OCI-LY1 (cell line): ENCODE data around the gene UMODL1.
A peak's percentile ranks its signal among the peaks of the same experiment; 100 is the strongest.

Experiments used
- H2AFZ ChIP-seq: fragments of 200-600 bp; sonication (generic), shearing (Covaris generic); 2 replicates; pipeline ENCODE4 v1.6.0; 2014; ENCODE audit warnings: antibody characterized with exemption, mild to moderate bottlenecking, low read length
- H3F3A ChIP-seq: fragments of 200-600 bp; sonication (generic), shearing (Covaris generic); 2 replicates; pipeline ENCODE4 v1.6.0; 2014; ENCODE audit warnings: mild to moderate bottlenecking, antibody characterized with exemption, low read length, moderate library complexity; ENCODE audit not compliant: insufficient read depth
- H3K27ac ChIP-seq: fragments of 200-600 bp; sonication (generic); 2 replicates; pipeline ENCODE4 v1.5.1; 2014; ENCODE audit warnings: low read length, mixed run types, mild to moderate bottlenecking, low read depth; ENCODE audit not compliant: poor library complexity, severe bottlenecking
- H3K27me3 ChIP-seq: fragments of 200-600 bp; sonication (generic); 2 replicates; pipeline ENCODE4 v1.6.0; 2014; ENCODE audit warnings: antibody characterized with exemption, mild to moderate bottlenecking, low read length, moderate library complexity; ENCODE audit not compliant: insufficient read depth
- H3K36me3 ChIP-seq: fragments of 200-600 bp; sonication (generic); 2 replicates; pipeline ENCODE4 v1.6.1; 2014; ENCODE audit warnings: mild to moderate bottlenecking, antibody characterized with exemption, low read length, moderate library complexity, mixed read lengths; ENCODE audit not compliant: insufficient read depth
- H3K4me1 ChIP-seq: fragments of 200-600 bp; sonication (generic); 2 replicates; pipeline ENCODE4 v1.5.1; 2014; ENCODE audit warnings: mild to moderate bottlenecking, low read length, moderate library complexity; ENCODE audit not compliant: insufficient read depth, severe bottlenecking
- H3K4me2 ChIP-seq: fragments of 200-600 bp; sonication (generic), shearing (Covaris generic); 2 replicates; pipeline ENCODE4 v1.6.1; 2014; ENCODE audit warnings: low read length
- H3K4me3 ChIP-seq: fragments of 200-600 bp; sonication (generic); 2 replicates; pipeline ENCODE4 v1.5.1; 2014; ENCODE audit warnings: low read length, low read depth, mild to moderate bottlenecking, mixed read lengths; ENCODE audit not compliant: poor library complexity, severe bottlenecking
- H3K79me2 ChIP-seq: fragments of 200-600 bp; shearing (Covaris generic); 2 replicates; pipeline ENCODE4 v1.6.1; 2016; ENCODE audit warnings: mixed run types, low read length, mixed read lengths; ENCODE audit not compliant: insufficient read depth
- H3K9ac ChIP-seq: fragments of 200-600 bp; sonication (generic), shearing (Covaris generic); 2 replicates; pipeline ENCODE4 v1.6.1; 2014; ENCODE audit warnings: mild to moderate bottlenecking, low read length, mixed read lengths
- H3K9me2 ChIP-seq: fragments of 200-600 bp; sonication (generic), shearing (Covaris generic); 2 replicates; pipeline ENCODE4 v1.6.1; 2014; ENCODE audit warnings: low read depth, mild to moderate bottlenecking, low read length, mixed read lengths
- H3K9me3 ChIP-seq: fragments of 200-600 bp; shearing (Covaris generic); 2 replicates; pipeline ENCODE4 v1.6.1; 2014; ENCODE audit warnings: low read length, mixed read lengths
- H4K20me1 ChIP-seq: fragments of 200-600 bp; sonication (generic), shearing (Covaris generic); 2 replicates; pipeline ENCODE4 v1.6.0; 2016; ENCODE audit warnings: mild to moderate bottlenecking, low read length; ENCODE audit not compliant: insufficient read depth
- CTCF ChIP-seq: fragments of 200-600 bp; sonication (generic), shearing (Covaris generic); IDR thresholded peaks from 2 replicates; pipeline ENCODE4 v1.5.1; 2017; ENCODE audit warnings: mild to moderate bottlenecking, antibody characterized with exemption, low read length, moderate library complexity, mixed read lengths
- EZH2 ChIP-seq: fragments of 200-600 bp; sonication (generic), shearing (Covaris generic); IDR thresholded peaks from 2 replicates; pipeline ENCODE4 v1.8.0; 2017; ENCODE audit warnings: borderline replicate concordance, mixed run types, mild to moderate bottlenecking, antibody characterized with exemption, low read length, moderate library complexity, mixed read lengths

Gene UMODL1

GRCh38 chr21:42124081-42124480, 53.0 kb downstream of the UMODL1 start:
- H3K4me3 ChIP-seq, result peak overlapping the region; percentile 69
- no peak overlapping the region for H2AFZ ChIP-seq
- H3K4me1 ChIP-seq, result peaks cover 100% of the 10 kb centered on the region
- H3K27ac ChIP-seq, result peak overlapping the region; percentile 84
- H3K9me3 ChIP-seq, result no peaks in the 10 kb centered on the region
- H3K4me2 ChIP-seq, result peak overlapping the region; percentile 82
- H3K36me3 ChIP-seq, result peaks cover 47% of the 10 kb centered on the region
- no peaks in the 10 kb centered on the region for H3K27me3 ChIP-seq
- TF ChIP-seq CTCF, result no peak
- TF ChIP-seq EZH2, result no peak
- H4K20me1 ChIP-seq, result no peaks in the 10 kb centered on the region
- H3K9me2 ChIP-seq, result no peaks in the 10 kb centered on the region
- no peaks in the 10 kb centered on the region for H3F3A ChIP-seq
- H3K79me2 ChIP-seq, result no peaks in the 10 kb centered on the region
- no peak overlapping the region; the same call in 1 of the 2 replicates for H3K9ac ChIP-seq

- Histone ChIP-seq H3K36me3 (peaks cover 56% of the 10 kb centered on the region), H3K9ac (peak overlapping the region; percentile 48; the same call in 1 of the 2 replicates)
- TF ChIP-seq EZH2, result no peak
- TF ChIP-seq CTCF, result no peak
Measured at GRCh38 chr21:42124826-42125570, 53.9 kb downstream of the UMODL1 start.

GRCh38 chr21:42125571-42126544, 54.7 kb downstream of the UMODL1 start:
- Histone ChIP-seq H3K4me1 (peaks cover 96% of the 10 kb centered on the region), H3K27ac (peak overlapping the region; percentile 84), H4K20me1 (no peaks in the 10 kb centered on the region), H3K9me2 (no peaks in the 10 kb centered on the region), H3K9me3 (no peaks in the 10 kb centered on the region), H3K9ac (peak overlapping the region; percentile 48; the same call in 1 of the 2 replicates), H3F3A (no peaks in the 10 kb centered on the region), H3K4me3 (peak overlapping the region; percentile 69), H3K79me2 (no peaks in the 10 kb centered on the region), H3K36me3 (peaks cover 63% of the 10 kb centered on the region), H2AFZ (no peak overlapping the region), H3K27me3 (no peaks in the 10 kb centered on the region), H3K4me2 (peak overlapping the region; percentile 82)
- TF ChIP-seq EZH2 (no peak), CTCF (peak; percentile 15; the same call in 1 of the 2 replicates)

More at GRCh38 chr21:42124826-42125570, 53.9 kb downstream of the UMODL1 start:
- Histone ChIP-seq H3K27ac (peak overlapping the region; percentile 84), H3K4me1 (peaks cover 100% of the 10 kb centered on the region), H3K9me3 (no peaks in the 10 kb centered on the region), H2AFZ (no peak overlapping the region), H3K9me2 (no peaks in the 10 kb centered on the region), H3K27me3 (no peaks in the 10 kb centered on the region), H3K4me2 (peak overlapping the region; percentile 82), H4K20me1 (no peaks in the 10 kb centered on the region), H3K79me2 (no peaks in the 10 kb centered on the region), H3F3A (no peaks in the 10 kb centered on the region), H3K4me3 (peak overlapping the region; percentile 69)
